Right atrium auricular region (tissue), 2 donors: Measurements from ENCODE around the gene CLEC2A. TPM values are rescaled to one million over a fixed set of nuclear protein-coding genes. Genes with fewer than 3 reads are reported as not detected.
"Not testable (repeated sequence)": the region's sequence is repeated elsewhere in the genome, so short reads cannot be mapped to it uniquely, and the experiment has no call there.

ENCODE experiments used
- DNase-seq: peaks from one replicate; pipeline ENCODE4 v3.0.0-alpha.2; 2019; ENCODE audit warnings: low spot score
- H3K27ac ChIP-seq, 2 donors: fragments of 200-600 bp; sonication (generic); 1 replicate in 1 of 2; 2 replicates in 1 of 2; pipeline ENCODE4 v1.5.1; 2016 to 2019
- H3K27me3 ChIP-seq, 2 donors: fragments of 200-600 bp; sonication (generic); one replicate each; pipeline versions ENCODE4 v1.5.1 to v1.6.0; 2017 to 2019
- H3K36me3 ChIP-seq: fragments of 200-600 bp; sonication (generic); one replicate; pipeline ENCODE4 v1.5.1; 2016
- H3K4me1 ChIP-seq, 2 donors: fragments of 200-600 bp; sonication (generic); one replicate each; pipeline versions ENCODE4 v1.5.1 to v1.6.0; 2017 to 2019
- H3K4me3 ChIP-seq, 2 donors: fragments of 200-600 bp; sonication (generic); 1 replicate in 1 of 2; 2 replicates in 1 of 2; pipeline ENCODE4 v1.5.1; 2017 to 2019; ENCODE audit warnings: mild to moderate bottlenecking in 1 of 2, moderate library complexity in 1 of 2
- H3K9me3 ChIP-seq, 2 donors: fragments of 200-600 bp; sonication (generic); one replicate each; pipeline ENCODE4 v1.5.1; 2019
- CTCF ChIP-seq, 2 donors: fragments of 200-600 bp; sonication (generic); IDR thresholded peaks; one replicate each; pipeline ENCODE4 v1.5.1; 2019; ENCODE audit warnings: antibody characterized with exemption in 2 of 2
- total RNA-seq, 2 donors: library from RNA; depleted of rRNA; stranded (reverse); fragments of >200 nt; gene quantifications; one replicate each; pipeline ENCODE4 v1.1.0, GENCODE V29; 2016

CLEC2A gene
- total RNA-seq, result not detected

GRCh38 chr12:9932270-9932669 is at the start of gene CLEC2A:
CLEC2A (minus strand) TSS chr12:9932370; CDS start chr12:9932329, 41 bp downstream.
- H3K9me3 ChIP-seq, result no peaks in the 10 kb centered on the region
- no peak for TF ChIP-seq CTCF (IDR thresholded peaks at IDR 0.05)
- no peaks in the 10 kb centered on the region for H3K27me3 ChIP-seq
- no peak within 1 kb of the TSS for H3K27ac ChIP-seq
- H3K36me3 ChIP-seq, result no peaks in the 10 kb centered on the region
- no peak within 1 kb of the TSS for H3K4me3 ChIP-seq
- DNase-seq, result no peak
- H3K4me1 ChIP-seq, result no peaks in the 10 kb centered on the region

- H3K27ac ChIP-seq, result no peak overlapping the region
- DNase-seq, result no peak
- no peak for TF ChIP-seq CTCF (IDR thresholded peaks at IDR 0.05)
- no peaks in the 10 kb centered on the region for H3K27me3 ChIP-seq
- no peaks in the 10 kb centered on the region for H3K4me1 ChIP-seq
- no peaks in the 10 kb centered on the region for H3K36me3 ChIP-seq
- H3K4me3 ChIP-seq, result no peak overlapping the region
- H3K9me3 ChIP-seq, result no peaks in the 10 kb centered on the region
Observed at GRCh38 chr12:9980126-9980525, 48.0 kb upstream of the CLEC2A start.

- Histone ChIP-seq H3K4me1 (no peaks in the 10 kb centered on the region), H3K27ac (no peak overlapping the region), H3K4me3 (no peak overlapping the region), H3K27me3 (no peaks in the 10 kb centered on the region), H3K36me3 (no peaks in the 10 kb centered on the region), H3K9me3 (no peaks in the 10 kb centered on the region)
- no peak for DNase-seq
- TF ChIP-seq CTCF (IDR thresholded peaks at IDR 0.05), result no peak
Observed at GRCh38 chr12:9977916-9978315, 45.7 kb upstream of the CLEC2A start.

GRCh38 chr12:9976626-9977025 is 44.5 kb upstream of the CLEC2A start:
- not testable (repeated sequence) for H3K27me3 ChIP-seq, H3K4me1 ChIP-seq, H3K9me3 ChIP-seq, H3K27ac ChIP-seq, H3K36me3 ChIP-seq, H3K4me3 ChIP-seq, DNase-seq

- no peaks in the 10 kb centered on the region for H3K9me3 ChIP-seq
- H3K27me3 ChIP-seq, result no peaks in the 10 kb centered on the region
- H3K27ac ChIP-seq, result no peak overlapping the region
- no peak for DNase-seq
- H3K4me3 ChIP-seq, result no peak overlapping the region
- H3K36me3 ChIP-seq, result no peaks in the 10 kb centered on the region
- H3K4me1 ChIP-seq, result no peaks in the 10 kb centered on the region
- TF ChIP-seq CTCF (IDR thresholded peaks at IDR 0.05), result no peak
Observed at GRCh38 chr12:9975614-9976013, 43.4 kb upstream of the CLEC2A start.

GRCh38 chr12:9974731-9975130 is 42.6 kb upstream of the CLEC2A start:
- H3K27ac ChIP-seq, H3K27me3 ChIP-seq, DNase-seq, H3K9me3 ChIP-seq, H3K4me1 ChIP-seq, H3K36me3 ChIP-seq, H3K4me3 ChIP-seq: not testable (repeated sequence)

GRCh38 chr12:9973949-9974348 is 41.8 kb upstream of the CLEC2A start:
- Histone ChIP-seq H3K27ac (no peak overlapping the region), H3K27me3 (no peaks in the 10 kb centered on the region), H3K36me3 (no peaks in the 10 kb centered on the region), H3K9me3 (no peaks in the 10 kb centered on the region), H3K4me3 (no peak overlapping the region), H3K4me1 (no peaks in the 10 kb centered on the region)
- no peak for DNase-seq
- TF ChIP-seq CTCF (IDR thresholded peaks at IDR 0.05), result no peak
